HepG2 (cell line): Measurements from ENCODE around the gene SUCLG1. TPM values are rescaled to one million over a fixed set of nuclear protein-coding genes. Genes with fewer than 3 reads are reported as not detected.

Experiments used
- ATAC-seq: fragments of 200-7000 bp; cut with Tn5 transposase; 3 replicates; pipeline ENCODE4 v1.9.1; 2020; ENCODE audit warnings: mild to moderate bottlenecking, moderate library complexity
- BruUV-seq: library from RNA; stranded (reverse); fragments of 400-500 nt; replicated peaks from 2 replicates; lab custom pipeline; 2021; lab: Mats Ljungman, UMichigan
- CTCF ChIA-PET: fragments of 300-600 bp; formaldehyde crosslinking; extraction: SDS; loops from one replicate; lab custom pipeline; 2021; ENCODE audit warnings: low total read pairs, inconsistent platforms, low intra/inter-chr PET ratio; lab: Yijun Ruan, JAX
- POLR2A ChIA-PET: fragments of 350-600 bp; sonication (Branson Sonifier 250); formaldehyde crosslinking; loops from one replicate; lab custom pipeline; 2020; ENCODE audit warnings: antibody characterized with exemption, inconsistent platforms; lab: Yijun Ruan, JAX
- DNase-seq: peaks from one replicate; pipeline ENCODE4 v3.0.0-alpha.2; 2015; ENCODE audit warnings: low spot score
- FAIRE-seq: peaks from 3 replicates; lab custom pipeline; 2011; peaks lifted over from hg19 to GRCh38; lab: Jason Lieb, UNC
- H2AFZ ChIP-seq: one replicate; pipeline ENCODE4 v1.6.1; 2011; ENCODE audit warnings: low read length, inconsistent platforms
- H3K27ac ChIP-seq: fragments of 300-600 bp; 3 replicates; pipeline ENCODE4 v1.8.0; 2011; ENCODE audit warnings: mixed run types, mild to moderate bottlenecking, mixed read lengths, low read length, inconsistent platforms; ENCODE audit not compliant: insufficient read depth; ENCODE audit errors: extremely low read length
- H3K27me3 ChIP-seq, 2 experiments: fragments of 200-600 bp in 1 of 2; 2 replicates in 1 of 2; 3 replicates in 1 of 2; pipeline versions ENCODE4 v1.6.0 to v1.8.0; 2011; ENCODE audit warnings: low read length in 2 of 2, mild to moderate bottlenecking in 2 of 2, moderate library complexity in 2 of 2, inconsistent platforms in 1 of 2; ENCODE audit not compliant: insufficient read depth in 2 of 2, control insufficient read depth in 1 of 2
- H3K36me3 ChIP-seq, 2 experiments: fragments of 200-600 bp in 1 of 2; replicated peaks in 1 of 2; 2 replicates in 1 of 2; 3 replicates in 1 of 2; pipeline versions ENCODE4 v1.5.1 to v1.8.0; 2011; ENCODE audit warnings: low read length in 2 of 2, inconsistent platforms in 1 of 2; ENCODE audit not compliant: insufficient read depth in 2 of 2, control insufficient read depth in 1 of 2
- H3K4me1 ChIP-seq: 2 replicates; pipeline ENCODE4 v1.5.1; 2012; ENCODE audit warnings: low read length, inconsistent platforms; ENCODE audit not compliant: insufficient read depth
- H3K4me2 ChIP-seq: 2 replicates; pipeline ENCODE4 v1.6.0; 2011; ENCODE audit warnings: low read depth, low read length, inconsistent platforms
- H3K4me3 ChIP-seq, 3 experiments: fragments of 200-600 bp in 1 of 3; sonication (generic), shearing (Covaris generic) in 1 of 3; replicated peaks in 1 of 3; 2 replicates each; pipeline ENCODE4 v1.5.1; 2011 to 2016; ENCODE audit warnings: low read length in 3 of 3, inconsistent platforms in 2 of 3, low read depth in 2 of 3, mild to moderate bottlenecking in 2 of 3, control low read depth in 1 of 3, mixed read lengths in 1 of 3; ENCODE audit not compliant: insufficient read depth in 1 of 3
- H3K79me2 ChIP-seq: one replicate; pipeline ENCODE4 v1.6.1; 2011; ENCODE audit warnings: low read length, inconsistent platforms; ENCODE audit not compliant: insufficient read depth
- H3K9ac ChIP-seq: 2 replicates; pipeline ENCODE4 v1.6.0; 2011; ENCODE audit warnings: mild to moderate bottlenecking, low read depth, low read length, inconsistent platforms; ENCODE audit not compliant: insufficient read depth
- H3K9me3 ChIP-seq: 2 replicates; pipeline ENCODE4 v1.5.1; 2012; ENCODE audit warnings: mild to moderate bottlenecking, low read length
- H4K20me1 ChIP-seq: 2 replicates; pipeline ENCODE4 v1.6.0; 2011; ENCODE audit warnings: inconsistent platforms, mild to moderate bottlenecking, low read length, moderate library complexity; ENCODE audit not compliant: insufficient read depth
- GPN1 ChIP-seq: sonication (generic); formaldehyde crosslinking; IDR thresholded peaks from 2 replicates; pipeline ENCODE4 v1.5.1; 2020; ENCODE audit warnings: missing genetic modification reagents, borderline replicate concordance
- MAX ChIP-seq: IDR thresholded peaks from 2 replicates; pipeline ENCODE4 v1.6.1; 2012; ENCODE audit warnings: inconsistent platforms
- NFIB ChIP-seq: sonication (generic); formaldehyde crosslinking; IDR thresholded peaks from 2 replicates; pipeline ENCODE4 v1.9.0; 2021; ENCODE audit warnings: missing genetic modification reagents, mild to moderate bottlenecking, borderline replicate concordance
- ONECUT2 ChIP-seq: sonication (generic); formaldehyde crosslinking; IDR thresholded peaks from 2 replicates; pipeline ENCODE4 v1.4.0; 2020; ENCODE audit warnings: missing genetic modification reagents
- RARG ChIP-seq: sonication (generic); formaldehyde crosslinking; IDR thresholded peaks from 2 replicates; pipeline ENCODE4 v1.4.0; 2020; ENCODE audit warnings: low read depth, mild to moderate bottlenecking, missing genetic modification reagents
- SP4 ChIP-seq: sonication (generic); formaldehyde crosslinking; IDR thresholded peaks from 2 replicates; pipeline ENCODE4 v1.8.1; 2023; ENCODE audit warnings: mild to moderate bottlenecking, missing genetic modification reagents
- TAF1 ChIP-seq: sonication (generic); formaldehyde crosslinking; IDR thresholded peaks from 2 replicates; pipeline ENCODE4 v1.4.0; 2020; ENCODE audit warnings: missing genetic modification reagents
- ZBTB21 ChIP-seq: sonication (generic); formaldehyde crosslinking; IDR thresholded peaks from 2 replicates; pipeline ENCODE4 v1.4.0; 2020; ENCODE audit warnings: missing genetic modification reagents
- ZBTB40 ChIP-seq, 2 experiments: fragments of 450-650 bp in 1 of 2; sonication (generic) in 1 of 2; formaldehyde crosslinking in 1 of 2; IDR thresholded peaks; 2 replicates each; pipeline versions ENCODE4 v1.6.1 to v1.8.0; 2016 to 2022; ENCODE audit warnings: antibody characterized with exemption in 1 of 2, mild to moderate bottlenecking in 1 of 2, missing genetic modification reagents in 1 of 2
- ZNF274 ChIP-seq: sonication (generic); formaldehyde crosslinking; IDR thresholded peaks from 2 replicates; pipeline ENCODE4 v1.5.1; 2020; ENCODE audit warnings: mild to moderate bottlenecking, missing genetic modification reagents
- ZNF33B ChIP-seq: sonication (generic); formaldehyde crosslinking; IDR thresholded peaks from 2 replicates; pipeline ENCODE4 v1.5.1; 2020; ENCODE audit warnings: mild to moderate bottlenecking, missing genetic modification reagents
- ZNF614 ChIP-seq: IDR thresholded peaks from 2 replicates; pipeline ENCODE4 v1.6.1; 2018; ENCODE audit warnings: missing biosample characterization, missing genetic modification reagents, inconsistent platforms, borderline replicate concordance
- WGBS: methylation state at CpG from one replicate; pipeline ENCODE4 v1.1.6; 2017; ENCODE audit warnings: low lambda C conversion rate; 5-methylcytosine and 5-hydroxymethylcytosine counted together
- in situ Hi-C: cut with HindIII; loops from 2 replicates; pipeline ENCODE4 v1.10.0; 2017; ENCODE audit warnings: low pct_unique_long_range_greater_than_20kb; ENCODE audit not compliant: extremely low pct_ligation_motif_present
- intact Hi-C: fragments of 100-400 bp; cut with micrococcal nuclease; formaldehyde crosslinking; loops from one replicate; pipeline ENCODE4 v1.10.0; 2022; ENCODE audit not compliant: unreplicated experiment
- polyA plus RNA-seq, 8 experiments: library from polyadenylated mRNA; depleted of rRNA in 3 of 8; stranded (reverse) in 7 of 8; unstranded in 1 of 8; fragments of >200 nt; fragmentation: Illumina TruSeq in 4 of 8; extraction: Trizol in 4 of 8; gene quantifications; 2 replicates each; pipeline versions ENCODE4 v1.2.1 to v1.2.3, GENCODE V29; 2011 to 2016; ENCODE audit warnings: low read depth in 4 of 8, missing spikeins in 1 of 8, mixed read lengths in 1 of 8; ENCODE audit not compliant: insufficient read depth in 1 of 8
- total RNA-seq, 5 experiments: library from RNA; depleted of rRNA; stranded (reverse); fragments of >200 nt; fragmentation: Illumina TruSeq; extraction: Trizol; gene quantifications; 2 replicates each; pipeline ENCODE4 v1.2.3, GENCODE V29; 2016; ENCODE audit warnings: low read depth in 1 of 5

SUCLG1 gene
- total and polyA plus RNA-seq, 2 of the 13 experiments (the other 11 are each of a cell fraction or from before 2014, with no cell fraction given): 58.7 to 121 TPM

- 22% methylated on average over 2 of the region's 2 CpGs for WGBS
- in situ Hi-C loops: no loop called here
- no peak overlapping the region for H3K4me2 ChIP-seq
- no peaks in the 10 kb centered on the region for H3K36me3 ChIP-seq
- H3K4me1 ChIP-seq: no peaks in the 10 kb centered on the region
- H3K27me3 ChIP-seq: no peaks in the 10 kb centered on the region
- TF ChIP-seq ONECUT2 (CRISPR knock-in tag) (no peak), GPN1 (no peak), ZBTB21 (CRISPR knock-in tag) (no peak), SP4 (CRISPR knock-in tag) (no peak), TAF1 (no peak), ZNF614 (no peak), ZBTB40 (IDR thresholded peaks at IDR 0.05) (no peak), ZBTB40 (CRISPR knock-in tag; IDR thresholded peaks at IDR 0.05) (no peak), ZNF33B (no peak), MAX (no peak), NFIB (CRISPR knock-in tag) (no peak), RARG (CRISPR knock-in tag) (no peak), ZNF274 (CRISPR knock-in tag) (no peak)
- TF ChIP-seq, all 625 proteins: peak for 0
- Histone ChIP-seq H3K9ac (no peak overlapping the region), H3K79me2 (no peaks in the 10 kb centered on the region), H4K20me1 (no peaks in the 10 kb centered on the region), H3K4me3 (no peak overlapping the region), H3K9me3 (no peaks in the 10 kb centered on the region), H3K27ac (no peak overlapping the region), H2AFZ (no peak overlapping the region)
- ChIA-PET CTCF (no interaction called here), POLR2A (no interaction called here)
- DNase-seq (no peak), ATAC-seq (no peak), FAIRE-seq (no peak)
- intact Hi-C loops: no loop called here
- BruUV-seq: no TSS peak
These were observed 64.5 kb downstream of the SUCLG1 start for GRCh38 chr2:84394628-84395027.
